Measurements from ENCODE around the gene SLC4A3.

SLC4A3 gene

DNA sequence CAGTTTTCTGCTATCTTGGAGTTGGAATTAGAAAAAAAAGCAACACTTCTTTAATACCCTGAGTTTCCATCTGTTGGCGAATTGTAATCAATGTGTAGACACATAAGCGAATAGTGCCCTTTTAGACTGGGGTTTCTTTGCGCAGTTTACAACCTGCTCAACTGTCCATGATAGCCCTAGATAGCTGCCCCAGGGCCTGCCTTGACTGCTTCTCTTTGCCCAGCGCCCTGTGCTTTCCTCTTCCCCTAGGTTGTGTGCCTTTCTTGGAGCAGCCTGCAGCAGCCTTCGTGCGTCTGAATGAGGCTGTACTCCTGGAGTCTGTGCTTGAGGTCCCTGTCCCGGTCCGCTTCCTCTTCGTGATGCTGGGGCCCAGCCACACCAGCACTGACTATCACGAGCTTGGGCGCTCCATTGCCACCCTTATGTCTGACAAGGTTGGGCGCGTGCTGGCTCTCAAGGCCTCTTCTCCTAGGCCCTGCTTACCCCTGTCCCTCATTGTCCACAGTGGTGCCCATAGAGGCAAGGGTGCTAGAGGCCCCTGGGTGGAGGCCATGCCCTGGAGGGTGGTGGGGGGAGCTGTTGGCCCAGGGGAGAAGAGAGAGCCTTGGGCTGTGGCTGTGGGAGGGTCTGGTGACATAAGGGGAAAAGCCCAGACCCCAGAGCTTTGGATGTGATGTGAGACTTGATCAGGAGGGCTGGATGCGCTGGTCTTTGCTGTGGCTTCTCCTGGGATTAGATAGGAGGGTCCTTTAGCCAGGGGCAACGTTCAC lies 6.9 kb downstream of the SLC4A3 start:
- no peak for DNase-seq

DNA sequence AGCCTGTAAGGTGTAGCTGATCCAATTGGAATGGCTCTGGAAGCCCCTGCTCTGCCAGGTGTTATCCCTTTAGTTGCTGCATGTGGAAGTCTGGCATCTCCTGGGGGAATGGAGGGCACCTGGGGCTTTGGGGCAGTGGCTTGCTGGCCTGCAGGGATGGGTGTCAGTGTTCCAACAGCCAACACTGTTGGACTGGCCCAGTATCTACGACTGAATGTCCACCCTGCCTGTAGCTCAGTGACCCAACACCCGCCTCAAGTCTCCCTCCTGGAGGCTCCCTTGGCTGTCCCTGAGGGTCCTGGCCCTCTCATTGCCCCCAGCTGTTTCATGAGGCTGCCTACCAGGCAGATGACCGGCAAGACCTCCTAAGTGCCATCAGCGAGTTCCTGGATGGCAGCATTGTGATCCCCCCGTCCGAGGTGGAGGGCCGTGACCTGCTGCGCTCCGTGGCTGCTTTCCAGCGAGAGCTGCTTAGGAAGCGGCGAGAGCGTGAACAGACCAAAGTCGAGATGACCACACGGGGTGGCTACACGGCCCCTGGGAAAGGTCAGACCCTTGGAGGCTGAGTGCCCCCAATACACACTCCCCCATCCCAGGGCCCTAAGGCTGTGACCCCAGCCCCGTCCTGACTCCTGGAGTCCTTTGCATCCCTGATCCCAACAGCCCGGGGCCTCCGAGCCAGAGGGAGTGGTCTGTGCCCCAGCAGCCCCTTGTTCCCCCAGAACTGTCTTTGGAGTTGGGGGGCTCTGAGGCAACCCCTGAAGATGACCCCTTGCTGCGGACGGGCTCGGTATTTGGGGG lies 7.7 kb downstream of the SLC4A3 start:
- no peak for DNase-seq

DNA sequence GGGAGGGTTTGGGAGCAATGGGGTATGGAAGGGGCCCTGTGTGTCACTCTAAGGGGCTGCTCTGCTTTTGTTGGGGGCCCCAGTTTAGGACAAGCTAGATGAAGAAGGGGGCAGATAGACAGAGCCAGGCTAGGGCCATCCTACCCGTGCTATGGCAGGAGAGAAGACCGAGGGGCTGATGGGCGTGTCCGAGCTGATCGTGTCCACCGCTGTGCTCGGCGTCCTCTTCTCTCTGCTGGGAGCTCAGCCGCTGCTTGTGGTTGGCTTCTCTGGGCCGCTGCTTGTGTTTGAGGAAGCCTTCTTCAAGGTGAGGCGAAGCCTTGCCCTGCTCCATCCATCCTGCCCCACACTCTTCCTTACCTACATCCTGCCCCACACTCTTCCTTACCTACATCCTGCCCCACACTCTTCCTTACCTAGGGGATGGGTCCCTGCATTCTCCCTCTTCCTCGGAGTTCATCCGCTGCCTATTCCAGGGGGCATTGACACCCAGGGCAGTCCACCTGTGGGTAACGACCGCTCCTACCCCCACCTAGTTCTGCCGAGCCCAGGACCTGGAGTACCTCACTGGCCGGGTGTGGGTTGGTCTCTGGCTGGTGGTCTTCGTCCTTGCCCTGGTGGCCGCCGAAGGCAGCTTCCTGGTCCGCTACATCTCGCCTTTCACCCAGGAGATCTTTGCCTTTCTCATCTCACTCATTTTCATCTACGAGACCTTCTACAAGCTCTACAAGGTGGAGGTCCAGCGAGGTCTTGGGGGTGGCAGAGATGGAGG lies 8.9 kb downstream of the SLC4A3 start:
- no peak for DNase-seq

DNA sequence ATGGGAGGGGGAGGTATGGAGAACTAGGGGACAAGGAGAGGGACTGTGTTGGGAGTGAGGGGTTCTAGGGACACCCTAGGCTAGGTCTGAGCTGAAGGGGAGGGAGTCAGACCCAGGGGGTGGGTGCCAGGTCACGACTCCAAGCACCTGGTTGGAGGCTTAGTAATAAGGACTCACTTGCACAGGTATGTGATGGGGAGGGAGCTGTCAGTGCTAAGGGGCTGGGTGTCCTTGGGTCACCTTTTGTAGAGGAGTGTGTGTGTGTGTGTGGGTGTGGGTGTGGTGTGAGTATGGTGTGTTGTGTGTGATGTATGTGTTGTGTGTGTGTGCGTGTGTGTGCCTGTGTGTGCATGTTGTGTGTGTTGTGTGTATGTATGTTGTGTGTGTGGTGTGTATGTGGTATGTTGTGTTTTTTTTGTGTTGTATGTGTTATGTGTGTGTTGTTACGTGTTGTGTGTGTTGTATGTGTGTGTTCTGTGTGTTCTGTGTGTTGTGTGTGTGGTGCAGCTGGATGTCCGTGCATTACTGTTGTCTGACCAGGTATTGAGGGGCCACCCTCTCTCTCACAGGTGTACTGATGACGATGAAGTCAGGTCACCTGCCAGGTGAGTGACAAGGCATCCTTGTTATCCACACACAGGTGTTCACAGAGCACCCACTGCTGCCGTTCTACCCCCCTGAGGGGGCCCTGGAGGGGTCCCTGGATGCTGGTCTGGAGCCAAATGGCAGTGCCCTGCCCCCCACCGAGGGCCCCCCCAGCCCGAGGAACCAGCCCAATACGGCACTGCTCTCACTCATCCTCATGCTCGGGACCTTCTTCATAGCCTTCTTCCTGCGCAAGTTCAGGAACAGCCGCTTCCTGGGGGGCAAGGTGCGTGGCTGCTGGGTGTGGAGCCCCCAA lies 9.8 kb downstream of the SLC4A3 start:
- DNase-seq = no peak

DNA sequence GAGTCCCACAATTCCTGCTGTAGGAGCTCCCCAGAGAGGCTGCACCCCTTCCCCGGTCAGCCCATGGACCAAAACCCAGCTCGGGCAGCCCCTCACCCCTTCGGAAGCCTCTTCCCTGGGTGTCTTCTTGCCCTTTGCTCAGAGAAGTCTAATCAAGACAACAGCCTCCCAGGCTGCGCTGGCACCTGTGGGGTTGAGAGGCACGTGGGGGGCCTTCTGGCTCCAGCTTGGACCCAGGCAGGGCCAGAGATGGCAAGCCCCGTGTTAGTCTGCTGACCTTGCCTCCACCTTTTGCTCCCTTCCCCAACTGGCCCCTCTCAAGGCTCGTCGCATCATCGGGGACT lies 10.4 kb downstream of the SLC4A3 start:
- no peak for DNase-seq

DNA sequence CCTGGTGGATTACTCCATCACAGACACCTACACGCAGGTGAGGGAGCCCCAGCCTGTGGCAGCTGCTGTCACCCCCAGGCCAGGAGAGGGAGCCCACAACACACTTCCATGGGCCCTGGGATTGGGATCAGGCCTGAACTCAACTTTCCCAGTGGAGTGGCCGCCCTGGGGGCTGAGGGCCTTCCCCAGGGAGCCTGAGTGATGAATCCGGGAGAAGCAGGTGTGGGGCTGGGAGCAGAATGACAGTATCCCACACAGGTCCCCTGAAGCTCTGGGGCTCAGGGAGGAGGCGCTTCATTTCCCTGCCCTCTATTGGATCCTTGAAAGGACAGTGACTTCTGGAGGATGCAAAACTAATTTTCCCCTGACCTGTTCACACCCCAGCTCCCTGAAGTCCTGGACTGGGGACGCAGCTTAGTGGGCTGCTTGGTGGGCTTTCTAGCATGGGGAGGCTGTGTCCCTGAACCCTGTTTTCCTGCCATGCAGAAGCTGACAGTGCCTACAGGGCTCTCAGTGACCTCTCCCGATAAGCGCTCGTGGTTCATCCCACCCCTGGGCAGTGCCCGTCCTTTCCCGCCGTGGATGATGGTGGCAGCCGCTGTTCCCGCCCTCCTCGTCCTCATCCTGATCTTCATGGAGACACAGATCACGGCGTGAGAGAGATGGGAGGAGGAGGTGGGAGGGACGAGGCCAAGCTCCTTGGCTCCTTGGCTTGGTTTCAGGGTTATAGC lies 11.0 kb downstream of the SLC4A3 start:
- DNase-seq = no peak

DNA sequence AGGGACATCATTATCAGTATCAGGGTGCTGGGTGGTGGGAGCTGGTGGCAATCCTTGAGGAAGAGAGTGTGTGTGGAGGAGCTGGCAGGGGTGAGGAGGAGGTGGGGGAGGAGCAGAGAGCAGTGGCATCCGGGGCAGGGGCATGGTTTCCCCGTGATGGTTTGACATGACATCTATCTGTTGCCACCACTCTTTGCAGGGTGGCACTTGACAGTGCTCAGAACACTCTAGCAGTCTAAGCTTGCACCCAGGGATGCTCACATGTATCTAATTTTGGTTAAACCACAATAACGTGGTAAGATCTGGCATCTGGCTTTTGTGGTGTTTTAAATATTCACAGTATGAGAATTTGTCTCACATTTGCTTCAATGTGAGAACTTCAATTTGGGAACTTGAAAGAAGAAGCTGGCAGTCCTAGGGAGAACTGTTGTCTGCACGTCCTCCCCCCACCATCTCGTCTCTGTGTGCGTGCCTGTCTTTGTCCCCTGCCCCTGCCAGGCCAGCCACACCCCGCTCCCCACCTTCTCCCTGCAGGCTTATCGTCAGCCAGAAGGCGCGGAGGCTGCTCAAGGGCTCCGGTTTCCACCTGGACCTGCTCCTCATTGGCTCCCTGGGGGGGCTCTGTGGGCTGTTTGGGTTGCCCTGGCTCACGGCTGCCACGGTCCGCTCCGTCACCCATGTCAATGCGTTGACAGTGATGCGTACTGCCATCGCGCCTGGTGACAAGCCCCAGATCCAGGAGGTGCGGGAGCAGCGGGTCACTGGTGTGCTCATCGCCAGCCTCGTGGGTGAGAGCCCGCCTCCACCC lies 11.7 kb downstream of the SLC4A3 start:
- DNase-seq = no peak

DNA sequence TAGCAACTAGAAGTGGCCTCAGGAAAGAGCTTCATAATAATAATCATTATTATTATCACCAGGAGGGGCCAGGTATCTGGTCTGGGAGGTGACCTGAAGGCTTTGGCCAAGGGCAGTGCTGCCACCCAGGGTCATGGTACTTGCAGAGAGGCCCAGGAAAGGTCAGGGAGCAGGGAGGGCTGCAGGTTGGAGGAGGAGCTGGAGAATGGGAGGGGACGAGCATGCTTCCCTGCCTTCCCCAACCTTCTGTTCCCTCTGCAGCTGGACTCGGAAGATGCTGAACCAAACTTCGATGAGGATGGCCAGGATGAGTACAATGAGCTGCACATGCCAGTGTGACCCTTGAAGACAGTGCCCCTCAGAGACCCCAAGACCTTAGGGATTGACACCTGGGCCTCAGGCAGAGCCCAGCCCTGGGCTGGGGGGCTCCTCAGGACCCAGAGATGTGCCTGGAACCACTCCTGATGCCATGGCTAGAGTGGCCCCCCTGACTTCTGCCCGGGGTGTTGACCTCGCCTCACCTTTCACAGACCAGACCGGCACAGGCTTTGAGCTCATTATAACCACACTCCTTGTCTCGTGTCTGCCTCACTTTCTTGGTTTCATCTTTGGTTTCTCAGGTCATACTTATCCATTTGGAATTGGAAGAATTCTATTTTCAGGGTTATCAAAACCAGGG lies 14.1 kb downstream of the SLC4A3 start:
- no peak for DNase-seq

DNA sequence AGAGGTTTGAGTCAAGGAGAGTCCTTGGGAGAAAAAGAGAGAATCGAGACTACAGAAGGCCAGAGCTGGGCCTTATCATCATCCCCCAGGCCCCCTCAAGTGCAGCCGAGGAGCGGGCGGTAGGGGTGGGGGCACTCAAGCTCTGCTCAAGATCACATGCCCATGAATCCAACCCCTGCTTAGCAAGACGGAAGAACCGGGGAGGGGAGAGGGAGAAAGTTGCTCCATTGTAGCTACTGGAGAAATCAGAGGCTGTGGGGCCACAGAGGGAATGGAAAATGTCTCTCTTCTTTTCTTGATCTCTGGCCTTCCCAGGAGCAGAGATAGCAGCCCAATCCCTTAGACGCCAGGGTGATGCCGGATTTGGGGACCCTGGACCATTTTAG lies 14.6 kb downstream of the SLC4A3 start:
- DNase-seq = no peak

DNA sequence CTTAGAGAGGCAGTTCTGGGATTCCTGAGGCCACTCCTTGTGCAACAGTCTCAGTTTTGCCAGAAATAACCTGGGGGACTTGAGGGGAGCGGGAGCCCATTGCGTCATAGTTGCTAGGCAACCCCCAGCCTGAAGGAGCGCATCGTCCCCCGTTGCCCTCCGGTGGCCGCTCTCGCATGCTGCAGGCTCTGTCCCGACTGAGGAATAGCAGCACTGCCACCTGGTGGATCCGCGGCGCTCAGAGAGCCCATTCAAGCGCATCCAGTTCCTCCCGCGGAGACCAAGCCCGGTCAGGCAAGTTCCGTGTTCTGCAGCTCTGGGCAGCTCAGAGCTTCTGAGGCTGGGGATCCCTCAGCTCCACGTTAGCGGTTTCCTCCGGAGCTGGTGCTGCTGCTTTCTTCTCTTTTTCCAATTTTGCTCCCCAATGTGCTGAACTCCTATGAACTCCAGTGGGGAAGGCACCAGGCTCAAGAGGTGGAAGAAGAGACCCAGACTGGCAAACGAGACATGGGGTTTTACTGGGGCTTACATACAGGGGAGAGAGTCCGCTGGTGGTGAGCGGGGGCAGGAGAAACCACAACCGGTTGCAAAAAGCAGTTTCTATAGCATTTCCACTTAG lies 15.1 kb downstream of the SLC4A3 start:
- peak; percentile 90 to 92 for DNase-seq

DNA sequence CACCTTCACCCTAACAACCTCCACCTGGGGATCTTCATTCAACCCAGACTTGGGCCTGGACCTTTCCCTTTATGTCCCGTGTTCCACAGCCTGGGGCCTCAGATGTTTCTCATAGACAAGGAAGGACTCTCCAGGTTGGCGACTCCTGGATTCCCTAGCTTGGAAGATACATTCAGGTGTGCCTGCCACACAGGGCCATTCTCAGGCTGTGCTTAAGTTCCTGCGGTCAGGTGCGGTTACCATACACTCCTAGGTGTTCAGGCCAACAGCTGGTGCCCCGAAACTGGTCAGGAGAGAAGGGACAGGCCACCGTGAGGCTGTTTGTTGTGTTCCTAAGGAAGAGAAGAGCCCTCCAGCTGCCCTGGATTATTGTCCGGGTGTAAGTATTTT lies 15.6 kb downstream of the SLC4A3 start:
- DNase-seq = no peak

DNA sequence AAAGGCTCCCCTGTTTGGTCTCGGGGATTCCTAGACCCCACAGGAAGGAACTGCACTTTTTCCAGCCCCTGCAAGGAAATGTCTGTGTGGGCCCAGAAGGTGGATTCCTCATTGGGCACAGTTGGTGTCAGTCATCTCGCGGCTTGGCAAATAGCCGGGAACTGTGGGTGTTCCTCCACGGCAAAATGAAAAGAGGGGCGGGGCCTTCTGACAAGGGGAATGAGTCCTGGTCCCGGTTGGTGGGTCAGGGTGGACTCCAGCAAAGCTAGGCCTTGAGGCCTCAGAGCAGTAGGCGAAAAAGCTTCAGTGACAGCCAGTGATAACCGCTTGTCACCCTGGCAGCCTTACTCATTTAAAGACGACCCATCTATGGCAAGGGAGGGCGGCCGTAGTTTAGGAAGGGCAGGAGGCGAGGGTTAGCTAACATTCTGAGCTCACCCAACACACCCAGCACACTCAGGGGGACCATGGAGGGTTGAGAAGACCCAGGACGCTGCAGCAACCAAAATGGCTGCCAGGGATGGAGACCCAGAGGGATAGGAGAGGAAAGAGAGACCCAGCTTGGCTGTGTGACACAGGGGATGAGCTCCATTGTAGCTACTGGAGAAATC lies 16.5 kb downstream of the SLC4A3 start:
- DNase-seq = no peak

DNA sequence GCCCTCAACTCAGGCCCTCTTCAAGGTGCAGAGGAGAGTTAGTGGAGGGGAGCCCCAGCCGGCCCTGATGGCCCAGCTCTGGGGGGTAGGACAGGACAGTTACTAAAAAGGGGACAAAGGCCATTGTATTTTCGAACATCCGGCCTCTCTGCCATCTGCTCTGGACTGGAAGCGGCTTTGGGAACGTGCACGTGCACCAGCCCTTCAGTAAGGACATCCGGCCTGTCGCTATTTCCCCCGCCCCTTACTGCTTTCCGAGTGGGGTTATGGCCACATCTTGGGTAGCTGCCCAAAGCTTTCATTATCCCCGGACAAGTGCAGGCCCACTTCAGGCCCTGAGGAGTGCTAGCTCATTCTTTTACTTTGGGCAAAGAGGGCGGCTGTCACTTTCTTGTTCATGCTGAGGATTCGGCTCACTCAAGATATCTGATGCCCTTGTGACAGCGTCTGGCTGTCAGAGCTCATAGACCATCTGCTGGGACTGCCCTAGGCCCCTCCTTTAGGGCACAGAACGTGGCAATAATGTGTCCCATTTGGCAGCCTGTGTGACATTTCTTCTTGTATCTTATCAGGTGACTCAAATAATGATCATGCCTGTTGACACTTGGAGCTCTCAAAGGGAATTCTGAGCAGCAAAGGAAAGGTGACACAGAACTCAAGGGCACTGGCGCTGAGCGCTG lies 17.5 kb downstream of the SLC4A3 start:
- DNase-seq = no peak

DNA sequence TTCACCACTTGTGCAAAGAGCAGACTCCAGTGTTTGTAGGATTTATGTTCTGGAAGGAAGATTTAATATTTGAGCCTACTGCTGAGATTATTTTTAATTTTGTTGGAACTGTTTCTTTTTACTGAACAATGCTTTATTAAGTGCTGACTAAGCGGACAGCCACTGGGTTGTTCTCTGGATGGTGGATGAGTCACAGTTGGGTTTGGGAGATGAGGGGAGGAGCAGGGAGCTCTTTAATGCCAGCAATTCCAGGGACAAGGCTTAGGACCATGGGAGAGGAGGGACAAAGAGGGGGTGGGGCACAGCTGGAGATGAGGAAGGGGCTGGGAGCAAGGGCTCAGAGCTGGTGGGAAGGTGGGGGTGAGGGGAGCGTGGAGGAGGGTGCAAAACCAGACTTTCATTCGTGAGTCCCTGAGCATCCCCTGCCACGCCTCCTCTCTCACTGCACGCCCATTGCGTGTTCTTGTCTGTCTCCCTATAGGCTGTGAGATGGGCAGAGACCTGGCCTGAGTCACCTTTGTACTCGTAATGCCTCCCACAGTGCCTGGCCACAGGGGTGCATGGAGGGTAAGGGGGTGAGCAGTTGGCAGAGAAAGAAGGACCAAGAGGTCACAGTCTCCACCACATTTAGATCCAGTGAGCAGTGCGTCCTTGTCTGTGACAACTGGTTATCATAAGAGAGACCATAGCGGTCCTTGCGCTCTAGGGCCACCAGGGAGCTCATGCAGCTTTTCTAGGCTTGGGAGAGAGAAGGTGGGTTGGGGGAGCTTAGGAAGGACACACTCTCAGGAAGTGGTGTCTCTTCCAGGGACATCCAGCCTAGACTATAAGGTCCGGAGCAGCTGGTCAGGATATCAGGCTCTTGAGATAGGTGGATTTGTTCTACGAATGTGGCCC lies 18.4 kb downstream of the SLC4A3 start:
- DNase-seq = no peak

DNA sequence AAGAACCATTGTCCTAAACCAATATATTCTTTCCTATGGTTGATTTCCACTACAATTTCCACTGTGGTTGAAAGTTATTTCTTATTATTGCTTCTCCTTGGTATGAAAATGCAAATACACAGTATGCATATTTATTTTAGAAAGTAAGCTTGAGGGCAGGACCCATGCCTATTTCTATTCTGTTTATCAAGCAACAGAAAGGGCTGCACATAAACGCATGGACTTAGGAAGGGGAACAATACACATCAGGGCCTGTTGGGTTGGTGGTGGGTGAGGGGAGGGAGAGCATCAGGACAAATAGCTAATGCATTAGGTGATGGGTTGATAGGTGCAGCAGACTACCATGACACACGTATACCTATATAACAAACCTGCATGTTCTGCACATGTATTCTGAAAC lies 20.7 kb downstream of the SLC4A3 start:
- DNase-seq = no peak

DNA sequence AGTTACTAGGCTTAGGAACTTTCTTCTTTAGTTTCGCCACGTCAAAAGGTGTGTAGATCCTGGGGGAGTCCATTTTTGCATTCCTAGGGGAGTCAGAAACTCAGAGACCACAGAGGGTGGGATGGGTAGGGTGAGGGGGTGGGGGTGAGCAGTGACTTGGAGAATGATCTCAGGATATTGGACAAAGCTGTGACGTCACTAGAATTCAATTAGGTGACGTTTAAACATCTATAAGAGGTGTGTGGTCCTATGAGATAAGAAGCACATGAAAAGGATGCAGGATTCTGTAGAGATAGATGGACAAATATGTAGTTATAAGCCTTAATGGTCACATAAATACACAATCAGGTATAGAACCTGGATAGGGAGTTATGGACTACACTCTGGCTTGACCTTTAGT lies 21.5 kb downstream of the SLC4A3 start:
- DNase-seq = no peak

DNA sequence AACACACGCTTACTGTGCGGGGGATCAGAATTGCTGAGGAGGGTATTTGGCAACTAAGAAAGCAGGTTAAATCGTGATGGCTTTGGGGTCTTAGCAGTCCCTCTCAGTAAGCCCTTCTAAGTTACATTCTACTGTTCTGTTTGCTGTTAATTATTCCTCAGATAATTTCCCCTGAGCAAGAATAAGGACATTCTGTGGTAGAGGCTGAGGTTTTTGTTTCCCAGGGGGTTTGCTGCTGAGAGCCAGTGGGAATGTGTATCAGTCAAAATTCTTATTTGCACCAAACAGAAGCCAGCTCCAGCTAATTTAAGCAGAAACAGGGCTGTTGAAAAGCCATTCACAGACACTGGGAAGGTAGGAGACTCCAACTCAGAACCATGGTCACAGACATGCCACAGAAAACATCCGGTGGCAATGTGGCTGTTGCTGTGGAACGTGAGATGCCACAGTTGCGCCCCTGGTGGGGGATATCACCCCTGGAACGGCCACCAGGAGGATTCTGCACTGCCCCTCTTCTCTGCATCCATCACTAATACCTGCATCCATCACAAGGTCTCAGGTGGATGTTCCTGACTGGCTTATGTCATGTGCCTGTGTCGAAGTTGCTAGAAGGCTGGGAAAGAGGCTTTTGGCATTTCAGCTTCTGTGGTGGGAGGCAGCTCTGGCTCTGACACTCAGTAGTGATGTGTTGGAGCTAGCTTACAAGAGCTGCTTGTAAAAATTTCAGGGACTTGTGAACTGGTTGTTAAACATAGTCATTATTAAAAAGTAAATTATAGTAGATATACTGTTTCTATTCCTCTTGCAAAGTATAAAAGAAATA lies 23.2 kb downstream of the SLC4A3 start:
- DNase-seq = no peak
